Measurements from ENCODE around the gene GAB2. TPM values are rescaled to one million over a fixed set of nuclear protein-coding genes. Genes with fewer than 3 reads are reported as not detected.

The GAB2 gene
- total RNA-seq, 2 experiments from 2014 or later = 10.7 to 11.9 TPM

GRCh38 chr11:78187366-78188285 is 230.0 kb downstream of the GAB2 start:
- Mint-ChIP-seq H3K4me3 (peak overlapping the region; percentile 99), H3K4me1 (ENCODE audit: low read depth) (peaks cover 50% of the 10 kb centered on the region), H3K27me3 (no peaks in the 10 kb centered on the region), H3K9me3 (no peaks in the 10 kb centered on the region), H3K36me3 (ENCODE audit: low read depth) (peaks cover 20% of the 10 kb centered on the region), H3K27ac (peak overlapping the region; percentile 99)
- CTCF ChIA-PET = interaction anchor here (1.2 to 2.8 kb wide), 4 partner anchors 9 to 230 kb away, joined by 3 to 15 read pairs (median 4); partner anchors contain the start of genes ALG8 and GAB2
- Histone ChIP-seq H3K9me3 (ENCODE audit: control insufficient read depth in 1 of 2, insufficient read depth in 1 of 2, low read length in 2 of 2) (no peaks in the 10 kb centered on the region), H3K27me3 (ENCODE audit: control insufficient read depth in 1 of 2, insufficient read depth in 2 of 2, low read length in 2 of 2) (no peaks in the 10 kb centered on the region), H3K4me1 (ENCODE audit: insufficient read depth, low read length) (peaks cover 45% of the 10 kb centered on the region), H3K36me3 (ENCODE audit: insufficient read depth, low read length) (no peaks in the 10 kb centered on the region), H3K27ac (ENCODE audit: low read depth in 1 of 2, low read length in 2 of 2) (peak overlapping the region in 1 of 2 donors; percentile 86), H3K4me3 (ENCODE audit: low read length) (peak overlapping the region; percentile 97)
- no peak for TF ChIP-seq CTCF (IDR thresholded peaks at IDR 0.05)
- DNase-seq (peak in 7 of 14 experiments; percentile 24 to 87 (median 69)), ATAC-seq (ENCODE audit: poor library complexity) (peak; percentile 63)
- POLR2A ChIA-PET = interaction anchor here (1.1 to 4.2 kb wide), 7 partner anchors 7 to 387 kb away, joined by 3 to 51 read pairs (median 9); partner anchors contain the start of genes ALG8, GAB2, INTS4 and NARS2
- intact Hi-C loops (cut with DNase I, micrococcal nuclease) = loop anchor here (1.0 to 5.0 kb wide), 9 partner anchors 15 to 385 kb away; partner anchors contain the start of genes ALG8 (in 2 of the 2), GAB2 (in 2 of the 2), INTS4 (in 2 of the 2) and AAMDC (in 1 of the 2)

GRCh38 chr11:78181185-78181584 is 236.4 kb downstream of the GAB2 start:
- no peaks in the 10 kb centered on the region for H3K9me3 ChIP-seq (ENCODE audit: control insufficient read depth in 1 of 2, insufficient read depth in 1 of 2, low read length in 2 of 2)
- no peak for ATAC-seq (ENCODE audit: poor library complexity)
- peaks cover 2% of the 10 kb centered on the region for H3K36me3 ChIP-seq (ENCODE audit: insufficient read depth, low read length)
- CTCF ChIA-PET = no interaction called here
- no peak overlapping the region for H3K4me3 ChIP-seq (ENCODE audit: low read length)
- no peak overlapping the region for H3K27ac ChIP-seq (ENCODE audit: low read depth in 1 of 2, low read length in 2 of 2)
- Mint-ChIP-seq H3K4me1 (ENCODE audit: low read depth) (peaks cover 6% of the 10 kb centered on the region), H3K4me3 (no peak overlapping the region), H3K9me3 (no peaks in the 10 kb centered on the region), H3K36me3 (ENCODE audit: low read depth) (peaks cover 25% of the 10 kb centered on the region), H3K27me3 (no peaks in the 10 kb centered on the region), H3K27ac (no peak overlapping the region)
- H3K27me3 ChIP-seq (ENCODE audit: control insufficient read depth in 1 of 2, insufficient read depth in 2 of 2, low read length in 2 of 2) = no peaks in the 10 kb centered on the region
- H3K4me1 ChIP-seq (ENCODE audit: insufficient read depth, low read length) = peaks cover 4% of the 10 kb centered on the region
- no peak for TF ChIP-seq CTCF (IDR thresholded peaks at IDR 0.05)
- POLR2A ChIA-PET = no interaction called here
- DNase-seq = no peak
- intact Hi-C loops (cut with DNase I, micrococcal nuclease) = no loop called here

- Histone ChIP-seq H3K4me1 (ENCODE audit: insufficient read depth, low read length) (peaks cover 1% of the 10 kb centered on the region), H3K36me3 (ENCODE audit: insufficient read depth, low read length) (peaks cover 3% of the 10 kb centered on the region), H3K27ac (ENCODE audit: low read depth in 1 of 2, low read length in 2 of 2) (no peak overlapping the region), H3K27me3 (ENCODE audit: control insufficient read depth in 1 of 2, insufficient read depth in 2 of 2, low read length in 2 of 2) (no peaks in the 10 kb centered on the region), H3K4me3 (ENCODE audit: low read length) (no peak overlapping the region), H3K9me3 (ENCODE audit: control insufficient read depth in 1 of 2, insufficient read depth in 1 of 2, low read length in 2 of 2) (no peaks in the 10 kb centered on the region)
- DNase-seq (no peak), ATAC-seq (ENCODE audit: poor library complexity) (no peak)
- TF ChIP-seq CTCF (IDR thresholded peaks at IDR 0.05) = no peak
- H3K27me3 Mint-ChIP-seq = no peaks in the 10 kb centered on the region
- H3K36me3 Mint-ChIP-seq (ENCODE audit: low read depth) = peaks cover 29% of the 10 kb centered on the region
- intact Hi-C loops (cut with DNase I, micrococcal nuclease) = no loop called here
- H3K9me3 Mint-ChIP-seq = no peaks in the 10 kb centered on the region
- ChIA-PET POLR2A (interaction anchor here (1.0 kb wide), 1 partner anchor 8 kb away, joined by 4 read pairs; the partner anchor contains the start of genes KCTD21 and USP35), CTCF (no interaction called here)
- peaks cover 6% of the 10 kb centered on the region for H3K4me1 Mint-ChIP-seq (ENCODE audit: low read depth)
- no peak overlapping the region for H3K27ac Mint-ChIP-seq
- H3K4me3 Mint-ChIP-seq = no peak overlapping the region
Measured at GRCh38 chr11:78180751-78181150, 236.9 kb downstream of the GAB2 start.

Data from CD4-positive, alpha-beta T cell (primary cell).